ENCODE data around the gene KANSL1. TPM values are rescaled to one million over a fixed set of nuclear protein-coding genes. Genes with fewer than 3 reads are reported as not detected.
A peak's percentile ranks its signal among the peaks of the same experiment; 100 is the strongest.

The KANSL1 gene
- total RNA-seq, 1 donor from 2014 or later, result 99.8 TPM

GRCh38 chr17:46192189-46192438 is 1.1 kb downstream of the KANSL1 start:
- Histone ChIP-seq H3K27ac (ENCODE audit: low read depth, low read length) (peak overlapping the region; percentile 92), H3K9me3 (ENCODE audit: insufficient read depth, low read depth, low read length) (no peaks in the 10 kb centered on the region), H2AFZ (ENCODE audit: low read depth, low read length) (peak overlapping the region; percentile 47), H3K27me3 (ENCODE audit: insufficient read depth, low read length) (no peaks in the 10 kb centered on the region), H3K36me3 (ENCODE audit: insufficient read depth, low read length) (no peaks in the 10 kb centered on the region), H4K20me1 (ENCODE audit: insufficient read depth, low read length) (peaks cover 53% of the 10 kb centered on the region), H3K4me1 (ENCODE audit: insufficient read depth, low read length) (peaks cover 9% of the 10 kb centered on the region), H3K79me2 (ENCODE audit: insufficient read depth, low read length) (peaks cover 83% of the 10 kb centered on the region), H3K4me3 (ENCODE audit: insufficient read depth, low read depth, low read length) (peak overlapping the region; percentile 93), H3K4me2 (ENCODE audit: low read length) (peak overlapping the region; percentile 84), H3K9ac (ENCODE audit: low read length) (peak overlapping the region; percentile 97)
- no peak for TF ChIP-seq EZH2 (IDR thresholded peaks at IDR 0.05; ENCODE audit: insufficient read depth, low read length)
- no peak for TF ChIP-seq CTCF (IDR thresholded peaks at IDR 0.05; ENCODE audit: insufficient read depth, low read depth, low read length)
- no peaks in the 10 kb centered on the region for H3K27me3 Mint-ChIP-seq (ENCODE audit: low read depth, unreplicated experiment)
- peaks cover 38% of the 10 kb centered on the region for H3K4me1 Mint-ChIP-seq (ENCODE audit: low read depth, unreplicated experiment)
- FAIRE-seq (no peak), DNase-seq (ENCODE audit: low read depth) (no peak)
- peak overlapping the region; percentile 99 for H3K4me3 Mint-ChIP-seq (ENCODE audit: unreplicated experiment)
- H3K36me3 Mint-ChIP-seq (ENCODE audit: low read depth, unreplicated experiment), result peaks cover 4% of the 10 kb centered on the region
- peak overlapping the region; percentile 97 for H3K27ac Mint-ChIP-seq (ENCODE audit: unreplicated experiment)
- peaks cover 1% of the 10 kb centered on the region for H3K9me3 Mint-ChIP-seq (ENCODE audit: unreplicated experiment)

DNA sequence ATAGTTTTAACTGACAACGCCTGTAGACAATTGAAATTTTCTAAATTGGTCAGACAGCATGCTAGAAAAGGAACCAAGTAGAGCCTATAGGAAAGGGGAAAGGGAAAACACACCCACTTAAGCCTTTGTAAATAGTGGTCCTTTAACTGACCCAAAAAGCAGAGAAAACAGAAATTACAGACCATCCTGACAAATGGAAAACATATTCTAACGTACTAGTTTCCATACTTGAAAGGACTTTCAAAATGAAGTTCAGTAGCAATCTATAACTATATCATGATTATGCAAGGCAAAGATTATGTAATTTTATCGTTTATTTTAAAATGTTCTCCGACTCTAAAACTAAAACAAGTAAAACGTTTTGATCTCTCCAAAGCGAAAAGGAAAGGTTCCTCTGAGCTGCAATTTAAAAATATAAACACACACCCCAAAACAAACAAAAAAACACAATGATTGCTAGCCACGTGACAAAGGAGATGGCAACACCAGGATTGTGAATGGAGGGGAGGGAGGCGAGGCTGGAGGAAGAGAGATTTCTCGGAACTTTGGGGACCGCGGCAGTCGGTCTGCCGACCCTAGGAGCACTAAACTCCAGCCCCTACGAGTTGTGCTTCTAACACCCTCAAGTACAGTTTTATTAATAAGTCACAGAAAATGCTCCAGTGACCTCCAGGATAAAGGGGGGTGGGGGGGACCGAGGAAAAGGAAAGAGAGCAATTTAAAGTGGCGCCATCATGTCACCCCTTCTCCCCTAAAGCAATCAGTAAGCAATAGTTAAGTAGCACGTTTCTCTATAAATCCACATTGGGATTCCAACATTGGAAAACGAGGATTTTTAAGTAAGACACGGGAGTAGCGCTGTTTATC is 1.7 kb downstream of the KANSL1 start:
- no peak for FAIRE-seq
- peaks cover 1% of the 10 kb centered on the region for H3K36me3 Mint-ChIP-seq (ENCODE audit: low read depth, unreplicated experiment)
- Histone ChIP-seq H3K9ac (ENCODE audit: low read length) (peak overlapping the region; percentile 97), H3K4me3 (ENCODE audit: insufficient read depth, low read depth, low read length) (peak overlapping the region; percentile 93), H4K20me1 (ENCODE audit: insufficient read depth, low read length) (peaks cover 59% of the 10 kb centered on the region), H3K79me2 (ENCODE audit: insufficient read depth, low read length) (peaks cover 84% of the 10 kb centered on the region), H3K36me3 (ENCODE audit: insufficient read depth, low read length) (no peaks in the 10 kb centered on the region), H3K4me1 (ENCODE audit: insufficient read depth, low read length) (peaks cover 9% of the 10 kb centered on the region), H2AFZ (ENCODE audit: low read depth, low read length) (no peak overlapping the region), H3K27me3 (ENCODE audit: insufficient read depth, low read length) (no peaks in the 10 kb centered on the region), H3K9me3 (ENCODE audit: insufficient read depth, low read depth, low read length) (no peaks in the 10 kb centered on the region), H3K4me2 (ENCODE audit: low read length) (peak overlapping the region; percentile 84), H3K27ac (ENCODE audit: low read depth, low read length) (peak overlapping the region; percentile 92)
- H3K27ac Mint-ChIP-seq (ENCODE audit: unreplicated experiment), result peak overlapping the region; percentile 97
- peak overlapping the region; percentile 99 for H3K4me3 Mint-ChIP-seq (ENCODE audit: unreplicated experiment)
- DNase-seq (ENCODE audit: low read depth), result no peak
- H3K27me3 Mint-ChIP-seq (ENCODE audit: low read depth, unreplicated experiment), result no peaks in the 10 kb centered on the region
- H3K9me3 Mint-ChIP-seq (ENCODE audit: unreplicated experiment), result no peaks in the 10 kb centered on the region
- no peak for TF ChIP-seq EZH2 (IDR thresholded peaks at IDR 0.05; ENCODE audit: insufficient read depth, low read length)
- TF ChIP-seq CTCF (IDR thresholded peaks at IDR 0.05; ENCODE audit: insufficient read depth, low read depth, low read length), result no peak
- peaks cover 42% of the 10 kb centered on the region for H3K4me1 Mint-ChIP-seq (ENCODE audit: low read depth, unreplicated experiment)

DNA sequence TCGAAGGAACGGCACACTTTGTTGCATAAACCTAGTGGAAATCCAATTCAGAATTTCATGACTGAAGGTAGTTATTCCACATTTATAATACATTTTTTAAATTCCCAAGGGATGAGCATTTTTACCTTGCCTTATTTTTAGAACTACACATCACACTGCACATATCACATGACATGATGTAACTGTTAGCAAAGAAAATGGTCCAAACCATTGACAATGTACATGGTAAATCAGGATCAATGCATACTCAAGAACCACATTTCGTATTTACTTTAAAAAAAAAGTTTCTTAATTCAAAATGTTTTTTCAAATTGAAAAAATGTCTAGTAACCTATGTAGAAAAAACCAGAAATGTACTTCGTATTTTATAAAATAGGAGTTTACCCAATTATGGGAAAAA is 2.5 kb downstream of the KANSL1 start:
- H3K36me3 Mint-ChIP-seq (ENCODE audit: low read depth, unreplicated experiment), result peaks cover 1% of the 10 kb centered on the region
- peaks cover 84% of the 10 kb centered on the region for H3K79me2 ChIP-seq (ENCODE audit: insufficient read depth, low read length)

More for the DNA sequence above, 2.5 kb downstream of the KANSL1 start:
- DNase-seq (ENCODE audit: low read depth) (no peak), FAIRE-seq (no peak)
- H3K9me3 ChIP-seq (ENCODE audit: insufficient read depth, low read depth, low read length), result no peaks in the 10 kb centered on the region
- peak overlapping the region; percentile 99 for H3K4me3 Mint-ChIP-seq (ENCODE audit: unreplicated experiment)
- H3K36me3 ChIP-seq (ENCODE audit: insufficient read depth, low read length), result no peaks in the 10 kb centered on the region
- no peak for TF ChIP-seq EZH2 (IDR thresholded peaks at IDR 0.05; ENCODE audit: insufficient read depth, low read length)
- TF ChIP-seq CTCF (IDR thresholded peaks at IDR 0.05; ENCODE audit: insufficient read depth, low read depth, low read length), result no peak
- H3K27me3 ChIP-seq (ENCODE audit: insufficient read depth, low read length), result no peaks in the 10 kb centered on the region
- no peaks in the 10 kb centered on the region for H3K27me3 Mint-ChIP-seq (ENCODE audit: low read depth, unreplicated experiment)
- peaks cover 9% of the 10 kb centered on the region for H3K4me1 ChIP-seq (ENCODE audit: insufficient read depth, low read length)
- peak overlapping the region; percentile 97 for H3K9ac ChIP-seq (ENCODE audit: low read length)
- H2AFZ ChIP-seq (ENCODE audit: low read depth, low read length), result no peak overlapping the region
- H3K4me1 Mint-ChIP-seq (ENCODE audit: low read depth, unreplicated experiment), result peaks cover 42% of the 10 kb centered on the region
- peak overlapping the region; percentile 92 for H3K27ac ChIP-seq (ENCODE audit: low read depth, low read length)
- peaks cover 66% of the 10 kb centered on the region for H4K20me1 ChIP-seq (ENCODE audit: insufficient read depth, low read length)
- H3K9me3 Mint-ChIP-seq (ENCODE audit: unreplicated experiment), result no peaks in the 10 kb centered on the region
- H3K4me2 ChIP-seq (ENCODE audit: low read length), result peak overlapping the region; percentile 84
- peak overlapping the region; percentile 85 for H3K27ac Mint-ChIP-seq (ENCODE audit: unreplicated experiment)
- H3K4me3 ChIP-seq (ENCODE audit: insufficient read depth, low read depth, low read length), result peak overlapping the region; percentile 93
